Measurements from ENCODE around the gene ITGAD. TPM values are rescaled to one million over a fixed set of nuclear protein-coding genes. Genes with fewer than 3 reads are reported as not detected.
"Not testable (repeated sequence)": the region's sequence is repeated elsewhere in the genome, so short reads cannot be mapped to it uniquely, and the experiment has no call there.

The ITGAD gene
- total RNA-seq, 8 experiments from 2014 or later = 0.33 to 0.36 (median 0.35) TPM; not detected in 5

DNA sequence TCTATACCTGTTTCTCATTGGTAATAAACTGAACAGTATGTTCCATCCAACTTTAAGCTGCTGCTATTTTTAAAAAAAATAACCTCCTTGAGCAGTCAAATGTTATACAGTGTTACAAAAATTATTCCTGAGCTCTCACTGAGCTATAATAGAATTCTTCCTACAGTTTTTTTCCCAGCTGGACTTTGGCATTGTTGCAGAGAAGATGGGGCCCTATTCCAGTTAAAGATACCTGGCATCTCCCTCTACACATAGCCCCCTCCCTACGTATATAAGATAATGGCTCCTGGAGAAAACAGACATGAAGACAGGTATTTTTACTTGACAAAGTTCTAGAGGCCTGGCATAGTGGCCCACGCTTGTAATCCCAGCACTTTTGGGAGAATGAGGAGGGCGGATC lies 36.7 kb downstream of the ITGAD start:
- 57 to 89% (median 70%) methylated on average over 1 to 3 of the region's 3 CpGs; no CpG with 5 or more reads in 3 of the 10 experiments for WGBS, 10 experiments
- Histone ChIP-seq H3K4me3 (no peak overlapping the region), H3K27ac (no peak overlapping the region), H3K4me1 (replicated peaks in 1 of 2) (peaks cover 0 to 2% of the 10 kb centered on the region in 2 donors)
- no peak for ATAC-seq (replicated peaks in 6 of 8)
- in situ Hi-C loops (cut with MboI; ENCODE audit: low pct_unique_long_range_greater_than_20kb in 2 of 9, low sequenced_read_pairs in 9 of 9, unreplicated experiment in 9 of 9) = loop anchor here in 5 of 9 experiments (25.0 kb wide), 3 partner anchors 217 to 442 kb away; partner anchors contain the start of genes HSD3B7 (in 2 of the 5), PYCARD (in 2 of the 5), PYDC1 (in 2 of the 5) and TRIM72 (in 2 of the 5)

DNA sequence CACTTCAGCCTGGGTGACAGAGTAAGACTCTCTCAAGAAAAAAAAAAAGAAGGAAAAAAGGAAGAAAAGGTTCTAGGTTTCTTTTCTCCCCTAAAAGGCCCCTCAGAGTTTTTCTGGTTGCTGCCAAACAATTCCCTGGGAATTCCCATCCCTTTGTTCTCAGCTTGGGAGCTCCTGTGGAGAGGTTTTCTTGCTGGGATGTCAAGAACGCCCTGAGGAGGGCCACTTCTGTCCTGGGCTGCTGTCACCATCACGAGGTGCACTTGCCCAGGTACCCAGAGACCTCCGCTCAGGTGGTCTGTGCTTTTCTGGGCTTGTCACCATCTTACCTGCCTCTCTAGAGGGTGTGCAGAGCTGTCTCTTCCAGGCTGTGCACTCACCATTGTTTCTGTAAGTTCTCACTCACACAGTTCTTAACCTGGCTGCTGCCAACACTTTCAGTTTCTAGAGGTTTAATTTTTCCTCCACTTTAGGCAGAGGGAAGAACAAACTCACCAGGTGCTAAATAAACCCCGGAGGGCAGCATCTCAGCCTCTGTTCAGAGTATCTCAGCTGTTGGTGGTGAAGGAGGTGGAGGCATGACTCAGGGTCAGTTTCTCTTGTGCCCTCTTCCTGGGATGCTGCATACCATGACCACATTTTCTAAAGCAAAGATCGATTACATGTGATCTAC lies 37.4 kb downstream of the ITGAD start:
- 8 to 62% (median 50%) methylated on average over 1 to 2 of the region's 5 CpGs; no CpG with 5 or more reads in 5 of the 10 experiments for WGBS, 10 experiments
- in situ Hi-C loops (cut with MboI; ENCODE audit: low pct_unique_long_range_greater_than_20kb in 2 of 9, low sequenced_read_pairs in 9 of 9, unreplicated experiment in 9 of 9) = loop anchor here in 5 of 9 experiments (25.0 kb wide), 3 partner anchors 218 to 443 kb away; partner anchors contain the start of genes HSD3B7 (in 2 of the 5), PYCARD (in 2 of the 5), PYDC1 (in 2 of the 5) and TRIM72 (in 2 of the 5)

DNA sequence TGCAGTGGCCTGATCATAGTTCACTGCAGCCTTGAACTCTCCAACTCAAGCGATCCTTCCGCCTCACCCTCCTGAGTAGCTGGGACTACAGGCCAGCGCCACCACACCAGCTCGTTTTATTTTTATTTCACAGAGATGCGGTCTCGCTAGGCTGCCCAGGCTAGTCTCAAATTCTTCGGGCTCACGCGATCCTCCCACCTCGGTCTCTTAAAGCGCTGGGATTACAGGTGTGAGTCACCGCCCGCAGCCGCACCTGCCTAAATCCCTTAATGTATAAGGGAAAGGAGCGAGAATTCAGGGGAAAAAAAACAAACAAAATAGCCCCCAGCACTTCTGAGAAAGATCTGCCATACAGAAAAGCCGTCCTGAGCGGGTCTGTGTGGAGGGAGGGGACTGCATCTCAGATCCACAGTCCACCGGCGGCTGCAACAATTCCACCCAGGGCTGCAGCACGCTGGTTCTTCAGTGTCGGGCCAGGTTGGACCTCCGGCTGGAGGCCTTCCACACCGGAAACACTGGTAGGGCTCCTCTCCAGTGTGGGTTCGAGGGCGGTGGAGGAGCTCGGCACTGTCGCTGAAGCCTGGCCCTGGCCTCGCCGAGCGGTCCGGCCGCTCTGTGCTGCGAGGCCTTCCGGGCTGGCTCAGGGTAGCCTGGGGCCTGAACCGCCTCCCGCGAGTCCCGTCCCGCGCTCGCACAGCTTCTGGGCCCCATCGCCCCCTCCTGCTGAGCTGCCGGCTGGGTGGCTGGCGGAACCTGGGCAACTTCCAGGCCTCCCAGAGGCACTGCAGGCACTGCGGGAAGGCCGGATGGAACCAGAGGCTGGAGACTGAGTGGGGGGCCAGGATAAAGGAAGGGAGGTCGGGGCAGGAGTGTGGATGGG lies 42.4 kb downstream of the ITGAD start:
- Histone ChIP-seq H3K27ac (no peak overlapping the region), H3K4me3 (no peak overlapping the region), H3K4me1 (replicated peaks in 1 of 2) (no peaks in the 10 kb centered on the region)
- no peak for ATAC-seq (replicated peaks in 6 of 8)
- in situ Hi-C loops (cut with MboI; ENCODE audit: low pct_unique_long_range_greater_than_20kb in 2 of 9, low sequenced_read_pairs in 9 of 9, unreplicated experiment in 9 of 9) = loop anchor here in 5 of 9 experiments (25.0 kb wide), 3 partner anchors 223 to 448 kb away; partner anchors contain the start of genes HSD3B7 (in 2 of the 5), PYCARD (in 2 of the 5), PYDC1 (in 2 of the 5) and TRIM72 (in 2 of the 5)
- 80 to 100% (median 95%) methylated on average over 2 to 17 of the region's 47 CpGs for whole genome bisulfite sequencing, 10 experiments

More for the DNA sequence above, 37.4 kb downstream of the ITGAD start:
- H3K27ac ChIP-seq = no peak overlapping the region
- H3K4me3 ChIP-seq = no peak overlapping the region
- no peak for ATAC-seq (replicated peaks in 6 of 8)
- peaks cover 0 to 2% of the 10 kb centered on the region in 2 donors for H3K4me1 ChIP-seq (replicated peaks in 1 of 2)

DNA sequence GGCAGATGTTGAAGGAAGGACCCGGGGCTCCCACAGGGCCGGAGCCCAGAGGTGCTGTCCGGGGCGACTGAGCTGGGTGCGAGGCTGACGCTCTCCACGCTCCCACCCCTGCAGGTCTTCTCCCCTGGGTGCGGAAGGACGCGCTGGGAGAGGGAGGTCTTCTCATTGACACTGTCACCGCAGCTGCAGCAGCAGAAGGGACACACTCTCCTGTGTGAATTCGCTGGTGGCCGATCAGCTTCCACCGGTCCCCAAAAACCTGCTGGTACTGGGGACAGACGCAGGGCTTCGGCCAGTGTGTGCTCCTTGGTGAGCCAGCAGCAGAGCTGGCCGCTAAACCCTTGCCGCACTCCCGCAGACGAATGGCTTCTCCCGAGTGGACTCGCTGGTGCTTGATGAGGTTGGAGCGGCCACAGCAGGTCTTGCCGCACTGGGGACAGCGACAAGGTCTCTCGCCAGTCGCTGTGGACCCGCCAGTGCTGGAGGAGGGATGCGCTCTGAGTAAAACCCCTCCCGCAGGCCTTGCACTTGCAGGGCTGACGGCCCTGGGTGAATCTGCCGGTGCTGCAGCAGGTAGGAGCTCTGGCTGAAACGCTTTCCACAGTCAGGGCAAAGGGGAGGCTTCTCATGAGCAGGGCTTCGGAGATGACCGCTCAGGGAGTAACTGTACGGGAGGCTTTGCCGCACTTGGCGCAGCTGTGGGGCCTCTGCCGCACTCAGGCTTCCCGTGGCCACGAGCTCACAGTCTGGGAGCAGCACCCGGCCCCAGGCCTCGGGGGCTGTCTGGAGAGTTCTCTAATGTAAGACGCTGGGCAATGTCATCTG lies 43.3 kb downstream of the ITGAD start:
- ATAC-seq (replicated peaks in 6 of 8) = no peak
- Histone ChIP-seq H3K4me3 (no peak overlapping the region), H3K27ac (no peak overlapping the region), H3K4me1 (replicated peaks in 1 of 2) (no peaks in the 10 kb centered on the region)
- WGBS, 10 experiments = 33 to 100% (median 80%) methylated on average over 1 to 19 of the region's 44 CpGs; no CpG with 5 or more reads in 1 of the 10 experiments
- in situ Hi-C loops (cut with MboI; ENCODE audit: low pct_unique_long_range_greater_than_20kb in 2 of 9, low sequenced_read_pairs in 9 of 9, unreplicated experiment in 9 of 9) = loop anchor here in 5 of 9 experiments (25.0 kb wide), 3 partner anchors 224 to 449 kb away; partner anchors contain the start of genes HSD3B7 (in 2 of the 5), PYCARD (in 2 of the 5), PYDC1 (in 2 of the 5) and TRIM72 (in 2 of the 5)

DNA sequence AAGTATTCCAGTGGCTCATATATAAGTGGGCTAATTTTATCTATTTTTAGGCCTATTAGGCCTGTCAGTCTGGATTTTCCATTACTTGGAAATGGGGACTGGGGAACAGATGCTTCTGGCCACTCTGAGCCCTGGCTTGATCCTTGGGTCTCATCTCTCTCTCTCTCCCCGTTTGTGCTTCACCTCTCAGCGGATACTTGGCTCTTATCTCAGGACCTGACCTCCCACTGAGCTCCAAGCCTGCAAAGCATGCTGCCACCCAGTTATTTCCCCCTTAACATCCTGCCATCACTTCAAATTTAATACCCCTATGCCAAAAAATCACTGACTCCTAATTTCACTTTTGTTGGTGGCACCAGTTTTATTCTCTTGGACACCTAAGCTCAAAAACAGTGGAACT lies 45.3 kb downstream of the ITGAD start:
- 7 to 84% (median 65%) methylated on average over 2 of the region's 2 CpGs; no CpG with 5 or more reads in 4 of the 10 experiments for WGBS, 10 experiments
- no peak for ATAC-seq (replicated peaks in 6 of 8)
- Histone ChIP-seq H3K27ac (no peak overlapping the region), H3K4me1 (replicated peaks in 1 of 2) (peaks cover 0 to 4% of the 10 kb centered on the region in 2 donors), H3K4me3 (no peak overlapping the region)
- in situ Hi-C loops (cut with MboI; ENCODE audit: low pct_unique_long_range_greater_than_20kb in 2 of 9, low sequenced_read_pairs in 9 of 9, unreplicated experiment in 9 of 9) = loop anchor here in 5 of 9 experiments (25.0 kb wide), 3 partner anchors 226 to 451 kb away; partner anchors contain the start of genes HSD3B7 (in 2 of the 5), PYCARD (in 2 of the 5), PYDC1 (in 2 of the 5) and TRIM72 (in 2 of the 5)

DNA sequence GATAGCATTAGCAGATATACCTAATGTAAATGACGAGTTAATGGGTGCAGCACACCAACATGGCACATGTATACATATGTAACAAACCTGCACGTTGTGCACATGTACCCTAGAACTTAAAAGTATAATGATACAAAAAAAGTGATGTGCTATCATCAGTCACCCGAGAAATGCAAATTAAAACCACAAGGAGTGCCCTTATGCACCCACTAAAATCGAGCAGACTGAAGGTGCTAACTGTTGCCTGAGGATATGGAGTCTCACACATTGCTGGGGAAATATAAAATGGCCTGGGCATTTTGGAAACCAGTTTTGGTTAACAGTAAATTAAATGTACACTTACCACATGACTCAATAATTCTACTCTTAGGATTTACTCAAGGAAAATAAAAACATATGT lies 45.9 kb downstream of the ITGAD start:
- H3K4me1 ChIP-seq (replicated peaks in 1 of 2); H3K27ac ChIP-seq; H3K4me3 ChIP-seq: not testable (repeated sequence)
- ATAC-seq (replicated peaks in 6 of 8) = peak in 2 of 8 experiments; percentile 0 to 2
- WGBS, 10 experiments = 0% methylated on average over 1 of the region's 4 CpGs; no CpG with 5 or more reads in 9 of the 10 experiments
- in situ Hi-C loops (cut with MboI; ENCODE audit: low pct_unique_long_range_greater_than_20kb in 2 of 9, low sequenced_read_pairs in 9 of 9, unreplicated experiment in 9 of 9) = loop anchor here in 5 of 9 experiments (25.0 kb wide), 3 partner anchors 227 to 452 kb away; partner anchors contain the start of genes HSD3B7 (in 2 of the 5), PYCARD (in 2 of the 5), PYDC1 (in 2 of the 5) and TRIM72 (in 2 of the 5)

DNA sequence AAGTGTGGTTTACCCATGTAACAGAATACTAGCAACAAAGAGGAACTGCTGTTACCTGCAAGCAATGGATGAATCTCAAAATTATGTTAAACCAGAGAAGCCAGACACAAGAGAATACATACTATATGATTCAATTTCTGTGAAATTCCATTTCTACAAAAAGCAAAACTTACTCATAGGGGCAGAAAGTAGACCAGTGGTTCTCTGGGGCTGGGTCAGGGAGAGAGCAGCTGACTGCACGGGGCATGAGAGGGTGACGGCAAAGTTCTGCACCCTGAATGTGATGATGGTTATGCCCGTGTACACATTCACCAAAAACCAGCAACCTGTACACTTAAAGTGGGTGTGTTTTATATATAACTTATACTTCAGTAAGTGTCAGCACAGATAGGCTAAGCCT lies 46.4 kb downstream of the ITGAD start:
- Histone ChIP-seq H3K4me1 (replicated peaks in 1 of 2) (peaks cover 0 to 4% of the 10 kb centered on the region in 2 donors), H3K27ac (no peak overlapping the region), H3K4me3 (no peak overlapping the region)
- whole genome bisulfite sequencing, 10 experiments = 40 to 90% (median 83%) methylated on average over 1 to 3 of the region's 3 CpGs; no CpG with 5 or more reads in 5 of the 10 experiments
- in situ Hi-C loops (cut with MboI; ENCODE audit: low pct_unique_long_range_greater_than_20kb in 2 of 9, low sequenced_read_pairs in 9 of 9, unreplicated experiment in 9 of 9) = loop anchor here in 5 of 9 experiments (25.0 kb wide), 3 partner anchors 227 to 452 kb away; partner anchors contain the start of genes HSD3B7 (in 2 of the 5), PYCARD (in 2 of the 5), PYDC1 (in 2 of the 5) and TRIM72 (in 2 of the 5)
- ATAC-seq (replicated peaks in 6 of 8) = no peak

DNA sequence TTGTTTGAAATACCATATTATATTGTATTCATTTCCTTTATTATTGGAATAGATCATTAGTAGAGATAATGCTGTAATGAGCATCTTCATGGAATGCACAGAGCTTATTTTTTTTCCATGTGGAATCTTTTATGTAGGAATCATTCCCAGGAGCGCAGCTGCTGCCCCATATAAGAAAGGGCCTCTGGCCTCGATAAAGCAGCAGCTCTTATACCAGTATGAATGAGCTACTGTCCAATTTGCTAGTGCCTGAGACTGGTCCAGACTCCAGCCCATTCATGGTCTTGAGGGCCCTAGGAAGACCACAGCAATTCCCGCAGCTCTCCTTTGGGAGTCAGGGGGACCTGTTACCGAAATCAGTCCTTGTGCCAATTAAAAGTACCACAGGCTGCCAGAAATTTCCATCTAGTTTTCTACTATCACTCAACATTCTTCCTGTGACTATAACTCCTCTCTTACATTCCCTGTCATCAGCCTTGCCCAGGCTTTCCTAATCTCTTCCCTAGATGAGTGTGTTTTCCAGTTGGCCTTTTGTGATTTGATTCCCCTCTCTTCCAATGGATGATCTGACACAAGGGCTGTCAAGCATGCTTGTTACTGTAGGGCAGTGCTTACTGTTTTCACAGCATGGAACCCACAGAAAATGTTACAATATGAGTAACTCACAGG lies 47.5 kb downstream of the ITGAD start:
- in situ Hi-C loops (cut with MboI; ENCODE audit: low pct_unique_long_range_greater_than_20kb in 2 of 9, low sequenced_read_pairs in 9 of 9, unreplicated experiment in 9 of 9) = loop anchor here in 6 of 9 experiments (10.0 to 25.0 kb wide), 4 partner anchors 228 to 453 kb away; partner anchors contain the start of genes PYCARD (in 3 of the 6), HSD3B7 (in 2 of the 6), PYDC1 (in 2 of the 6) and TRIM72 (in 2 of the 6)
- no peak overlapping the region for H3K27ac ChIP-seq
- 0 to 100% (median 61%) methylated on average over 2 to 4 of the region's 4 CpGs; no CpG with 5 or more reads in 2 of the 10 experiments for WGBS, 10 experiments
- peaks cover 0 to 4% of the 10 kb centered on the region in 2 donors for H3K4me1 ChIP-seq (replicated peaks in 1 of 2)
- no peak overlapping the region for H3K4me3 ChIP-seq
- peak in 1 of 8 experiments; percentile 55 for ATAC-seq (replicated peaks in 6 of 8)

DNA sequence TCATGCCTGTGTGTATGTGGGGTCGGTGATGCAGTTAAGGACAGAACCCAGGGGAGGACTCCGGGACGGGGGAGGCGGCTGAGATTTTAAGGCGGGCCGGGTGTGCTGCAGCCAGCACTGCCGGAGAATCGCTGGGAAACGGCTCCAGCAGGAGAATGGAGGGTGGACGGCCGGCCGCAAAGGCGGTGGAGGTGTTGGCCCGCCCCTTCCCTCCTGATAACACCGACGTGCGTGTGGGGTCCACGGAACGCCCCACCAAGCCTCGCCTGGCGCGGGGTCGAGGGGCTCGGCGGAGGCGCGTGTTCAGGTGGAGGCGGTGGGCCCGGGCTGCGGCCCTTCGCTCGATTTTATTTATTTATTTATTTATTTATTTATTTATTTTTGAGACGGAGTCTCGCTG lies 48.8 kb downstream of the ITGAD start:
- in situ Hi-C loops (cut with MboI; ENCODE audit: low pct_unique_long_range_greater_than_20kb in 2 of 9, low sequenced_read_pairs in 9 of 9, unreplicated experiment in 9 of 9) = loop anchor here in 6 of 9 experiments (10.0 to 25.0 kb wide), 4 partner anchors 230 to 455 kb away; partner anchors contain the start of genes PYCARD (in 3 of the 6), HSD3B7 (in 2 of the 6), PYDC1 (in 2 of the 6) and TRIM72 (in 2 of the 6)
- peaks cover 0 to 4% of the 10 kb centered on the region in 2 donors for H3K4me1 ChIP-seq (replicated peaks in 1 of 2)
- H3K4me3 ChIP-seq = peak overlapping the region; percentile 44 to 82 (median 57)
- H3K27ac ChIP-seq = peak overlapping the region; percentile 78 to 84
- 35 to 92% (median 67%) methylated on average over 4 to 22 of the region's 34 CpGs; no CpG with 5 or more reads in 5 of the 10 experiments for WGBS, 10 experiments
- ATAC-seq (replicated peaks in 6 of 8) = no peak

DNA sequence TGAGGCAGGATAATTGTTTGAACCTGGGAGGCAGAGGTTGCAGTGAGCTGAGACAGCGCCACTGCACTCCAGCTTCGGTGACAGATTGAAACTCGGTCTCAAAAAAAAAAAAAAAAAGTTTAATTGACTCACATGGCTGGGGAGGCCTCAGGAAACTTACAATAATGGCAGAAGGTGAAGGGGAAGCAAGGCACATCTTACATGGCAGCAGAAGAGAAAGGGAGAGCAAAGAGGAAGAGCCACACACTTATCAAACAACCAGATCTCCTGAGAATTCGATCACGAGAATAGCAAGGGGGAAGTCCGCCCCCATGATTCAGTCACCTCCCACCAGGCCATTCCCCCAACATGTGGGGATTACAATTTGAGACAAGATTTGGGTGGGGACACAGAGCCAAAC lies 52.8 kb downstream of the ITGAD start:
- H3K27ac ChIP-seq; H3K4me1 ChIP-seq (replicated peaks in 1 of 2); ATAC-seq (replicated peaks in 6 of 8); H3K4me3 ChIP-seq: not testable (repeated sequence)
- in situ Hi-C loops (cut with MboI; ENCODE audit: low pct_unique_long_range_greater_than_20kb in 2 of 9, low sequenced_read_pairs in 9 of 9, unreplicated experiment in 9 of 9) = loop anchor here in 6 of 9 experiments (10.0 to 25.0 kb wide), 4 partner anchors 234 to 459 kb away; partner anchors contain the start of genes PYCARD (in 3 of the 6), HSD3B7 (in 2 of the 6), PYDC1 (in 2 of the 6) and TRIM72 (in 2 of the 6)
- 45 to 100% (median 92%) methylated on average over 1 to 6 of the region's 6 CpGs; no CpG with 5 or more reads in 2 of the 10 experiments for WGBS, 10 experiments

Data from motor neuron (in vitro differentiated cells).